Measurements from ENCODE around the gene ADORA2A. TPM values are rescaled to one million over a fixed set of nuclear protein-coding genes. Genes with fewer than 3 reads are reported as not detected.

The ADORA2A gene
- total RNA-seq, 2 donors from 2014 or later = 14.5 to 47.6 TPM

GRCh38 chr22:24410110-24410856, 17.1 kb upstream of the ADORA2A start:
- Histone ChIP-seq H3K4me1 (ENCODE audit: control insufficient read depth in 1 of 2, low read depth in 2 of 2) (peaks cover 0 to under 1% of the 10 kb centered on the region in 2 donors), H3K4me3 (no peak overlapping the region), H3K9me3 (no peaks in the 10 kb centered on the region), H3K27me3 (replicated peaks; ENCODE audit: insufficient read depth) (no peaks in the 10 kb centered on the region), H3K36me3 (peaks cover 23% of the 10 kb centered on the region), H3K27ac (no peak overlapping the region)
- TF ChIP-seq CTCF (IDR thresholded peaks at IDR 0.05) = no peak
- no peak for DNase-seq (ENCODE audit: low spot score)
- ATAC-seq (ENCODE audit: insufficient number of reproducible peaks, low FRiP score, low read depth) = no peak

DNA sequence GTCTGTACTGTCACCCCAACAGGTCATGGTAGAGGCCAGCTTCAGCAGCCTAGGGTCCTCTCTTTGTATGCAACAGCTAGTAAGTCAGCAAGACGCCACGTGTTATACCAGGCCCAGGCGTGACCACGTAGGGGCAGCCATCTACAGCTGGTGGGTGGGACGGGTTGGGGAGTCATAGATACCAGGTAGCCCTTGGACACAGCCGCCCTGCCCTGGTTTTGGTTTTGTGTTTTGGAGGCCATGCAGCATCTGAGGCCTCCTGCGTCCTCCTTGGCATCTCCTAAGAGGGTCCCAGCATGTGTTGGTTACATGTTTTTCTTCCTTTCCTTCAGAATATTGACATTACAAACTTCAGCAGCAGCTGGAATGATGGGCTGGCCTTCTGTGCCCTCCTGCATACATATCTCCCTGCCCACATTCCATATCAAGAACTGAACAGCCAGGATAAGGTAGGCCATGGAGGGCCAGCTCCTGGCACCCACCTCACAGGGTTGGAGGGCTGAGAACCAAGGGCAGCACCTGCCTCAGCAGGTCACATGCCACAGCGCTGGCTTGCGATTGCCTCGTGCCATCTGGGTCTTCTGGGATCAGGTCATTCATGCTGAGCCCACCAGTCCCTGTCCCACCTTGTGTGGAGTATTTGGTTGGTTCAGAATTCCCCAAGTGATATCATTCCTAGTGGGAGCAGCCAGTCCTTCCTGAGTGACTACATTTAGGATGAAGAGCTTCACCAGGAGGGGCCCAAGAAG, 16.0 kb upstream of the ADORA2A start:
- peaks cover 31% of the 10 kb centered on the region for H3K36me3 ChIP-seq
- no peak overlapping the region for H3K4me3 ChIP-seq
- no peaks in the 10 kb centered on the region for H3K9me3 ChIP-seq
- no peaks in the 10 kb centered on the region for H3K4me1 ChIP-seq (ENCODE audit: control insufficient read depth in 1 of 2, low read depth in 2 of 2)
- no peaks in the 10 kb centered on the region for H3K27me3 ChIP-seq (replicated peaks; ENCODE audit: insufficient read depth)
- DNase-seq (ENCODE audit: low spot score) (no peak), ATAC-seq (ENCODE audit: insufficient number of reproducible peaks, low FRiP score, low read depth) (no peak)
- no peak for TF ChIP-seq CTCF (IDR thresholded peaks at IDR 0.05)
- no peak overlapping the region for H3K27ac ChIP-seq

- no peak overlapping the region for H3K27ac ChIP-seq
- H3K4me3 ChIP-seq = no peak overlapping the region
- H3K27me3 ChIP-seq (replicated peaks; ENCODE audit: insufficient read depth) = no peaks in the 10 kb centered on the region
- DNase-seq (ENCODE audit: low spot score) (no peak), ATAC-seq (ENCODE audit: insufficient number of reproducible peaks, low FRiP score, low read depth) (no peak)
- TF ChIP-seq CTCF (IDR thresholded peaks at IDR 0.05) = no peak
- peaks cover 35% of the 10 kb centered on the region for H3K36me3 ChIP-seq
- no peaks in the 10 kb centered on the region for H3K9me3 ChIP-seq
- no peaks in the 10 kb centered on the region for H3K4me1 ChIP-seq (ENCODE audit: control insufficient read depth in 1 of 2, low read depth in 2 of 2)
Measured at GRCh38 chr22:24412274-24412673, 15.1 kb upstream of the ADORA2A start.

DNA sequence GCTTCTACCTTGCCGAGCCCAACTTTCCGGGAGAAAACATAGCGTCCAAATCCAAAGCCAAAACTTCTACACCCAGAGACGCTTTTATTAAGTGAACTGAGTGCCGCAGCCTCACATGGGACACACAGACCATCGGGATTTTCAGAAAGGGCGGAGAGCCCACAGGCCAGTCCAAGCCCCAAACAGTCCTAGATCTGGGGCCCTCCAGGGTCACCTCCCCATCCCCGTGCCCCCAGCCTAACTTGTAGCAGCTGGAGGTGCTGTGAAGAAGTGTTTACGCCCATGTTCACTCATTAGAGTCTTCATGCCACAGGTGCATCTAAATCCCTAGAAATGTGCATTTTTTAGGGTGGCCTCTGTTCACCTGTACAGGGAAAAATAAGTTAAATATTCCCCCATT, 14.1 kb upstream of the ADORA2A start:
- Histone ChIP-seq H3K9me3 (no peaks in the 10 kb centered on the region), H3K27ac (no peak overlapping the region), H3K4me1 (ENCODE audit: control insufficient read depth in 1 of 2, low read depth in 2 of 2) (no peaks in the 10 kb centered on the region), H3K4me3 (no peak overlapping the region), H3K27me3 (replicated peaks; ENCODE audit: insufficient read depth) (no peaks in the 10 kb centered on the region), H3K36me3 (peaks cover 35% of the 10 kb centered on the region)
- no peak for TF ChIP-seq CTCF (IDR thresholded peaks at IDR 0.05)
- no peak for DNase-seq (ENCODE audit: low spot score)
- no peak for ATAC-seq (ENCODE audit: insufficient number of reproducible peaks, low FRiP score, low read depth)

DNA sequence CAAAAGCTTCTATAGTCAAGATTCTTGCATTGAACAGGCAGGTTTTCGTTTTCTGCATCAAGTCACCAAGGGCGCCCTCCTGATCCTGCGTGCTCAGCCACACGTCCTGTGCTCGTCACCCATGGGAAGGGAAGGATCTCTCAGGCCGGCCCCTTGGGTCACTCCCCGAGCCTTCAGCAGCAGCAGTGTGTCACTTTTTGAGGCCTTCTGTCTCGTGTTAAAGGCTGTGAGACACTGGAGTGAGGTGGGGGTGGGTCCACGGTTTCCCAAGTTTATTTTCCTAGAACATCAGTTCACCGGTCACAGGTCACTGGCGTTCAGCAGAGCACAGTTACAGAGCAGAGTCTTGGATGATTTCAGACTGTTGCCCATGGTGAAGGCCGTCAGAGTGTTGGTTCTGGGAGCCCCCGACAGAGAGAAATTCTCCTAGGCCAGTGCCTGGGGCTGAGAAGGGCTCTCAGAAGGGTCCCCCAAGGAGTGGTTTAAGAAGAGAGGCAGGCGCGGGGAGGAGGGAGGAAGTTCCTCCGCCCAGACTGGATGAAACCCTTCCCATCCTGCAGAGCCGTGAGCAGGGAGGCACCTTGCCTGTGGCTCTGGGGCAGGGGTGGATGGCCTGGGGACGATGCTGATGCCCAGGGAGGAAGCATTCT, 13.5 kb upstream of the ADORA2A start:
- TF ChIP-seq CTCF (IDR thresholded peaks at IDR 0.05) = no peak
- H3K4me1 ChIP-seq (ENCODE audit: control insufficient read depth in 1 of 2, low read depth in 2 of 2) = no peaks in the 10 kb centered on the region
- no peaks in the 10 kb centered on the region for H3K27me3 ChIP-seq (replicated peaks; ENCODE audit: insufficient read depth)
- ATAC-seq (ENCODE audit: insufficient number of reproducible peaks, low FRiP score, low read depth) (no peak), DNase-seq (ENCODE audit: low spot score) (no peak)
- no peak overlapping the region for H3K4me3 ChIP-seq
- no peak overlapping the region for H3K27ac ChIP-seq
- H3K9me3 ChIP-seq = no peaks in the 10 kb centered on the region
- H3K36me3 ChIP-seq = peaks cover 35% of the 10 kb centered on the region
